ENCODE data around the gene FGD2.

Gene FGD2

GRCh38 chr6:37029249-37029971, 24.0 kb downstream of the FGD2 start:
- no peak overlapping the region for H3K4me3 ChIP-seq (ENCODE audit: low read depth, low read length)
- TF ChIP-seq CTCF (IDR thresholded peaks at IDR 0.05; ENCODE audit: low read depth, low read length), result peak; percentile 69

- no peak for TF ChIP-seq CTCF (IDR thresholded peaks at IDR 0.05; ENCODE audit: low read depth, low read length)
- H3K4me3 ChIP-seq (ENCODE audit: low read depth, low read length), result no peak overlapping the region
These were observed 25.1 kb downstream of the FGD2 start for GRCh38 chr6:37030599-37030998.

GRCh38 chr6:37032239-37032638, 26.8 kb downstream of the FGD2 start:
- TF ChIP-seq CTCF (IDR thresholded peaks at IDR 0.05; ENCODE audit: low read depth, low read length), result no peak
- H3K4me3 ChIP-seq (ENCODE audit: low read depth, low read length), result no peak overlapping the region

GRCh38 chr6:37033255-37033654, 27.8 kb downstream of the FGD2 start:
- no peak overlapping the region for H3K4me3 ChIP-seq (ENCODE audit: low read depth, low read length)
- no peak for TF ChIP-seq CTCF (IDR thresholded peaks at IDR 0.05; ENCODE audit: low read depth, low read length)

- H3K4me3 ChIP-seq (ENCODE audit: low read depth, low read length), result no peak overlapping the region
- no peak for TF ChIP-seq CTCF (IDR thresholded peaks at IDR 0.05; ENCODE audit: low read depth, low read length)
These were observed 28.7 kb downstream of the FGD2 start for GRCh38 chr6:37033819-37034795.

GRCh38 chr6:37036146-37036545, 30.7 kb downstream of the FGD2 start:
- no peak for TF ChIP-seq CTCF (IDR thresholded peaks at IDR 0.05; ENCODE audit: low read depth, low read length)
- H3K4me3 ChIP-seq (ENCODE audit: low read depth, low read length), result no peak overlapping the region

All from WI38 (cell line).